ENCODE results near the gene ATP5F1D. TPM values are rescaled to one million over a fixed set of nuclear protein-coding genes. Genes with fewer than 3 reads are reported as not detected.

Gene ATP5F1D
- total RNA-seq, 2 donors from 2014 or later = 163 to 215 TPM

GRCh38 chr19:1225440-1226226 lies 15.9 kb upstream of the ATP5F1D start:
- no peak for DNase-seq (ENCODE audit: low spot score)
- H3K36me3 Mint-ChIP-seq = no peaks in the 10 kb centered on the region
- no peaks in the 10 kb centered on the region for H3K27me3 Mint-ChIP-seq
- H3K27ac Mint-ChIP-seq = no peak overlapping the region
- ATAC-seq = no peak
- H3K4me3 Mint-ChIP-seq = no peak overlapping the region
- no peaks in the 10 kb centered on the region for H3K4me1 Mint-ChIP-seq (ENCODE audit: low read depth in 2 of 2)
- no peaks in the 10 kb centered on the region for H3K9me3 Mint-ChIP-seq

- no peak for DNase-seq (ENCODE audit: low spot score)
- H3K4me1 Mint-ChIP-seq (ENCODE audit: low read depth in 2 of 2) = no peaks in the 10 kb centered on the region
- H3K4me3 Mint-ChIP-seq = no peak overlapping the region
- H3K9me3 Mint-ChIP-seq = no peaks in the 10 kb centered on the region
- ATAC-seq = no peak
- no peak overlapping the region for H3K27ac Mint-ChIP-seq
- H3K27me3 Mint-ChIP-seq = no peaks in the 10 kb centered on the region
- H3K36me3 Mint-ChIP-seq = no peaks in the 10 kb centered on the region
These were observed 15.4 kb upstream of the ATP5F1D start for GRCh38 chr19:1226227-1226518.

GRCh38 chr19:1226522-1227303 lies 14.8 kb upstream of the ATP5F1D start:
- H3K9me3 Mint-ChIP-seq = no peaks in the 10 kb centered on the region
- no peak for ATAC-seq
- no peak overlapping the region for H3K27ac Mint-ChIP-seq
- H3K4me3 Mint-ChIP-seq = no peak overlapping the region
- H3K36me3 Mint-ChIP-seq = no peaks in the 10 kb centered on the region
- H3K4me1 Mint-ChIP-seq (ENCODE audit: low read depth in 2 of 2) = no peaks in the 10 kb centered on the region
- DNase-seq (ENCODE audit: low spot score) = no peak
- no peaks in the 10 kb centered on the region for H3K27me3 Mint-ChIP-seq

GRCh38 chr19:1227304-1228054 lies 14.1 kb upstream of the ATP5F1D start:
- Mint-ChIP-seq H3K4me3 (no peak overlapping the region), H3K27ac (no peak overlapping the region), H3K9me3 (no peaks in the 10 kb centered on the region), H3K36me3 (no peaks in the 10 kb centered on the region), H3K4me1 (ENCODE audit: low read depth in 2 of 2) (no peaks in the 10 kb centered on the region), H3K27me3 (no peaks in the 10 kb centered on the region)
- no peak for DNase-seq (ENCODE audit: low spot score)
- no peak for ATAC-seq

GRCh38 chr19:1228161-1228957 lies 13.2 kb upstream of the ATP5F1D start:
- Mint-ChIP-seq H3K27me3 (no peaks in the 10 kb centered on the region), H3K9me3 (no peaks in the 10 kb centered on the region), H3K36me3 (no peaks in the 10 kb centered on the region), H3K27ac (no peak overlapping the region), H3K4me3 (no peak overlapping the region), H3K4me1 (ENCODE audit: low read depth in 2 of 2) (no peaks in the 10 kb centered on the region)
- ATAC-seq = no peak
- no peak for DNase-seq (ENCODE audit: low spot score)

GRCh38 chr19:1229056-1229923 lies 12.3 kb upstream of the ATP5F1D start:
- ATAC-seq = no peak
- DNase-seq (ENCODE audit: low spot score) = no peak
- H3K27ac Mint-ChIP-seq = no peak overlapping the region
- H3K9me3 Mint-ChIP-seq = no peaks in the 10 kb centered on the region
- no peaks in the 10 kb centered on the region for H3K36me3 Mint-ChIP-seq
- no peak overlapping the region for H3K4me3 Mint-ChIP-seq
- no peaks in the 10 kb centered on the region for H3K4me1 Mint-ChIP-seq (ENCODE audit: low read depth in 2 of 2)
- H3K27me3 Mint-ChIP-seq = no peaks in the 10 kb centered on the region

GRCh38 chr19:1229924-1230782 lies 11.4 kb upstream of the ATP5F1D start:
- Mint-ChIP-seq H3K4me1 (ENCODE audit: low read depth in 2 of 2) (no peaks in the 10 kb centered on the region), H3K27ac (no peak overlapping the region), H3K4me3 (no peak overlapping the region), H3K36me3 (no peaks in the 10 kb centered on the region), H3K27me3 (no peaks in the 10 kb centered on the region), H3K9me3 (no peaks in the 10 kb centered on the region)
- no peak for DNase-seq (ENCODE audit: low spot score)
- ATAC-seq = no peak

GRCh38 chr19:1230783-1231489 lies 10.6 kb upstream of the ATP5F1D start:
- Mint-ChIP-seq H3K4me3 (no peak overlapping the region), H3K9me3 (no peaks in the 10 kb centered on the region), H3K4me1 (ENCODE audit: low read depth in 2 of 2) (no peaks in the 10 kb centered on the region), H3K27me3 (no peaks in the 10 kb centered on the region), H3K36me3 (no peaks in the 10 kb centered on the region), H3K27ac (no peak overlapping the region)
- DNase-seq (ENCODE audit: low spot score) = no peak
- ATAC-seq = no peak

GRCh38 chr19:1231729-1232637 lies 9.6 kb upstream of the ATP5F1D start:
- ATAC-seq (no peak), DNase-seq (ENCODE audit: low spot score) (no peak)
- no peaks in the 10 kb centered on the region for H3K36me3 Mint-ChIP-seq
- no peaks in the 10 kb centered on the region for H3K27me3 Mint-ChIP-seq
- no peaks in the 10 kb centered on the region for H3K4me1 Mint-ChIP-seq (ENCODE audit: low read depth in 2 of 2)
- H3K9me3 Mint-ChIP-seq = no peaks in the 10 kb centered on the region
- no peak overlapping the region for H3K27ac Mint-ChIP-seq
- no peak overlapping the region for H3K4me3 Mint-ChIP-seq

- no peak overlapping the region for H3K4me3 Mint-ChIP-seq
- H3K27ac Mint-ChIP-seq = no peak overlapping the region
- ATAC-seq = no peak
These were observed 8.9 kb upstream of the ATP5F1D start for GRCh38 chr19:1232652-1233072.

GRCh38 chr19:1233115-1233667 lies 8.4 kb upstream of the ATP5F1D start:
- DNase-seq (ENCODE audit: low spot score) (no peak), ATAC-seq (no peak)
- H3K27ac Mint-ChIP-seq = no peak overlapping the region
- no peaks in the 10 kb centered on the region for H3K36me3 Mint-ChIP-seq
- H3K4me1 Mint-ChIP-seq (ENCODE audit: low read depth in 2 of 2) = peaks cover under 1% of the 10 kb centered on the region in 2 donors
- no peak overlapping the region for H3K4me3 Mint-ChIP-seq
- no peaks in the 10 kb centered on the region for H3K9me3 Mint-ChIP-seq
- H3K27me3 Mint-ChIP-seq = peaks cover under 1% of the 10 kb centered on the region in 2 donors

More at GRCh38 chr19:1232652-1233072, 8.9 kb upstream of the ATP5F1D start:
- H3K9me3 Mint-ChIP-seq = no peaks in the 10 kb centered on the region
- H3K4me1 Mint-ChIP-seq (ENCODE audit: low read depth in 2 of 2) = no peaks in the 10 kb centered on the region
- no peak for DNase-seq (ENCODE audit: low spot score)
- H3K36me3 Mint-ChIP-seq = no peaks in the 10 kb centered on the region
- no peaks in the 10 kb centered on the region for H3K27me3 Mint-ChIP-seq
